Epithelial cell of prostate (primary cell): ENCODE data around the gene RHBDD1.
"Not testable (repeated sequence)": the region's sequence is repeated elsewhere in the genome, so short reads cannot be mapped to it uniquely, and the experiment has no call there.

Experiments used
- DNase-seq: peaks from one replicate; pipeline ENCODE4 v3.0.0-alpha.2; 2011; ENCODE audit warnings: low read depth, low spot score
- H3K27ac ChIP-seq: fragments of 450-650 bp; 2 replicates; pipeline ENCODE4 v1.5.1; 2017; ENCODE audit warnings: mild to moderate bottlenecking

RHBDD1 gene

GRCh38 chr2:226839161-226839560, 3.3 kb downstream of the RHBDD1 start:
- no peak for DNase-seq
- H3K27ac ChIP-seq, result no peak overlapping the region

- H3K27ac ChIP-seq, result no peak overlapping the region
- no peak for DNase-seq
Observed at GRCh38 chr2:226839951-226840350, 4.1 kb downstream of the RHBDD1 start.

DNA sequence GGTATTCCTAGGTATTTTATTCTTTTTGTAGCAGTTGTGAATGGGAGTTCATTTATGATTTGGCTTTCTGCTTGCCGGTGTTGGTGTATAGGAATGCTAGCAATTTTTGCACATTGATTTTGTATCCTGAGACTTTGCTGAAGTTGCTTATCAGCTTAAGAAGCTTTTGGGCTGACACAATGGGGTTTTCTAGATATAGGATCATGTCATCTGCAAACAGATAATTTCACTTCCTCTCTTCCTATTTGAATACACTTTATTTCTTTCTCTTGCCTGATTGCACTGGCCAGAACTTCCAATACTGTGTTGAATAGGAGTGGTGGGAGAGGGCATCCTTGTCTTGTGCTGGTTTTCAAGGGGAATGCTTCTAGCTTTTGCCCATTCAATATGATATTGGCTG, 7.1 kb downstream of the RHBDD1 start:
- DNase-seq, H3K27ac ChIP-seq: not testable (repeated sequence)

DNA sequence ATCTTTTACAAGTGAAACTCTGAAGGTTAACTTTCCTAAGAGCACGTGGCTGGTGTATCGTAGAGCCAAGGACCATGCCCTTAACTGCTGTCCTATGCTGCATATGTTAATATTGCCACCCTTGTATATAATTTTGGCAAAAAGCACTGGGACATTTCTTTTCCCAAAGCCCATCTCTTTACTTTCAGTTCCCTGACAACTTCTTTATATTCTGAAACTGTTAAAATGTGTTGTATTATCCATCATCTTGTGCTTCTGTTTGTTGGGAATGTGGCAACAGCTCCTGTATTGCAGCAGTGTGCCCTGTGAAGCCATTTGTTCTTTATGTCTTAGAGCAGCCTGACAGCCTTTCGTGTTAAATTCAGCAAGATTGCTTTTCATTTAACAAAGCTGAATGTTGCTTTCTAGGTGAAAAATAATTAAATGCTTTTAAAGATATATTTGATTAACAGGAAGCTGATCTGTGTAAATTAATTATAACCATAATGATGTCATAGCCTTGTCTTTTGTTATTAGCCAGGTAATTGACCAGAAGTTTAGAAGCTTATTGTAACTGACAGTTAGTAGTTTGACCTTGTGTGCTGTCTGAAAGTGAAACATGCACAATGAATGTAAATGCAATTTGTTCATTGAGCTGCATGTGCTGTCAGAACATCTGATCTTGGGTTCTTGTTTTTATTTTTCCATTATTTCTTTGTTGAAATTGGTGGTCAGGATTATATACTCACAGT, 9.7 kb downstream of the RHBDD1 start:
- no peak for DNase-seq
- H3K27ac ChIP-seq, result no peak overlapping the region

DNA sequence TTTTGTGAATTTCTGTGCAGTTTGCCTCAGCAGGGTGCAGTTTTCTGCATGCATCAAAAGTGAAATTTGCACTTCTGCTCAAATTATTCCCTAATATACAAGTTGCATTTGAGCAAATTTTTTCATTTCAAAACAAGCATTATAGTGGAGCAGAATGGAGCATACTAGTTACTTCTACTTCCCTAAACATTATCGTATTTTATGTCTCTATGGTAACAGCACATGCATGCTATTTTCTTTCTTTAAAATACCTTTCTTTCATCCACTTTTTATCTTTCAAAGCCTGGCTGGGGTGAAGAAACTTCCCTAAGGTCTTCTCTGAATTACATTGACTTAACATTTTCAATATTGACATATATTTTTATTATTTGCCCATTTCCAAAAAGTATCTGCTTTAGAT, 11.2 kb downstream of the RHBDD1 start:
- H3K27ac ChIP-seq, result no peak overlapping the region
- no peak for DNase-seq

GRCh38 chr2:226847511-226847910, 11.7 kb downstream of the RHBDD1 start:
- DNase-seq, result no peak

GRCh38 chr2:226849349-226849748, 13.5 kb downstream of the RHBDD1 start:
- no peak overlapping the region for H3K27ac ChIP-seq
- no peak for DNase-seq

More at GRCh38 chr2:226847511-226847910, 11.7 kb downstream of the RHBDD1 start:
- H3K27ac ChIP-seq, result no peak overlapping the region

DNA sequence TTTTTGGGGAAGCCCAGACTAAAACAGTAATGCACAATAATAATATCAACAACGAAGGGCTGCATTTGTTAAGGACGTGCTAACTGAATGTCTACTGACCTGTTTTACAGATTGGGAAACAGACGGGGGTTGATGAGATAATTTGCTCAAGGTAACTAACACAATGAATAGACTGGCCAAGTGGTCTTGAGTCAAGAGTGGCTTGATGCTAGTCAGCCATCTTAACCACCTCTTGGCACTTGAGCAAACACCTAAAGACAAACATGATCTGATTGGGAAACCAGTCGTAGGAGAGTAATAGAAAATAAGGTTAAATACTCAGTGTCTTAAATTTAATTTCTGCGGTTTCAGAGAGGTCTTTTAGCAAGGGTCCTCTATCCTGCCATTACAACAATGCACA, 14.2 kb downstream of the RHBDD1 start:
- no peak overlapping the region for H3K27ac ChIP-seq
- DNase-seq, result no peak

- DNase-seq, result no peak
- H3K27ac ChIP-seq, result no peak overlapping the region
Observed at GRCh38 chr2:226855787-226856186, 19.9 kb downstream of the RHBDD1 start.

DNA sequence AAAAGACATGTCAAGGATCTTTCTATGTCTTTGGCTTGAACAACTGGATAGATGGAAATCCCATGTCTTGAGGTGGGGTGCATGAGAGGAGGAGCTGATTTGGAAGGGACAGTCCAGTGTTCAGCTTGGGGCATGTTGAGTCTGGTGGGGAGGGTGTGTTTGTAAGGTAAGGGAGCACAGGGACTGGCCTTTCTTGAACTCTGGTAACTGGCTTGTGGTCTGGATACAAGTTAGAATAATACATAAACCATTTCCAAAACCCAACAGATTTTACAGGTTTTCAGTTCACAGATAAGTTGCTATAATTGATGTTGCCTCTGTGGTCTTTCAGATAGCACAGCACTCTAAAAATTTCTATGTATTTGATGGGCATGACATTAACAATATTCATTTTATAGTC, 24.2 kb downstream of the RHBDD1 start:
- H3K27ac ChIP-seq, result no peak overlapping the region
- DNase-seq, result no peak

- DNase-seq, result no peak
- H3K27ac ChIP-seq, result no peak overlapping the region
Observed at GRCh38 chr2:226862623-226863022, 26.8 kb downstream of the RHBDD1 start.

DNA sequence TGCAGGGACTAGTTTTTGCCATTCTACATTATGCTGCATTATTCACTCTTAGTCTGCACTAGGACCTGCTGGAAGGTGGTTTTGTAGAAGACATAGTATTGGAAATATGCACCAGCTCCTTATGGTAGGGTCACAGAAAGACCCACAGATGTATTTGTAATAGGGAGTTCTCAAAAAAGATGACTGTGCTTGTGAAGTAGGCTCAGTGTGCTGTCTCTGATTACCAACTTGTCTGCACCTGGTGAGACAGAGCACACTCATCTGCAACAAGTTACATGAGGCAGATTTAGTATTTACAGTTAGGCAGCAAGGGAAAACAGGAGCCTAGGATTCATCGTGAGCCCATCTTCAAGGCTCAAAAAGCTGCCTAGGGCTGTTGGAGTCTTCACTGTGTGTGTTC, 29.4 kb downstream of the RHBDD1 start:
- peak overlapping the region; percentile 1 for H3K27ac ChIP-seq
- peak; percentile 29 for DNase-seq

DNA sequence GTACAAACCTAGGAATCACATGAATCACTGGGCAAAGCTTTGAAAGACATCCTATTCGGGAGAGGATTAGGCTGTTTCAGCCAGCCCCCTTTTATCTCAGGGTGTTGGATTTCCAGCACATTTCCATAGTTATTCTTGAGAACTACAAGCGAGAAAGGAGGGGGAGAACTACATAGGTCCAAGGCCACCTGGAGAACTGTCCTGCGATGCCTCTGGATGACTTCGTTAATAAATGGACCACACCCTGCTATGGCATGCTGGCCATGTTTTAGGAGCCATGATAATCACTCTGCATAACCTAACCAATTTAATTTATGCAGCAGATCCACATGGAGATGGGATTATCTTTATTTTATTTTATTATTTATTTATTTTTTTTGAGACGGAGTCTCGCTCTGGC, 29.9 kb downstream of the RHBDD1 start:
- no peak for DNase-seq
- peak overlapping the region; percentile 1 for H3K27ac ChIP-seq

GRCh38 chr2:226868331-226869162, 32.7 kb downstream of the RHBDD1 start:
- no peak overlapping the region for H3K27ac ChIP-seq

DNA sequence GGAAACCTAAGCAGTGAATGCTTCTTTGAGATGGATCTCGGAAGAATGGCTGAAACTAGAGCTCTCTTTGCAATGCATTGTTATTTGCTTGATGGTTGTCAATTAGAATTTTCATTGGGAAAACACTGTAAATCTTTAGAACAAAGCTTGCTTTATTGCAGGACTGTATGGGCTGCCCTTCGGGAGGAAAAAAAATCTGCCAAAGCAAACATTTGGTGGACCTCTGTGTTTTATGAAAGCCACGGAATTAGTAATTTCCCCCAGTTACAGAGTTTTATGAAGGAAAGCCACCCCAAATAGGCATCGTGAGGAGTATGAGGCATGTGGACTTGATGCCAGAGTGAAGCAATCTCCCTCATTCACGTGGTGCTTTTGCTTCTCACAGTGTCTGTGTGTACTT, 33.5 kb downstream of the RHBDD1 start:
- no peak for DNase-seq
- H3K27ac ChIP-seq, result no peak overlapping the region

More at GRCh38 chr2:226868331-226869162, 32.7 kb downstream of the RHBDD1 start:
- no peak for DNase-seq

GRCh38 chr2:226873051-226873620, 37.3 kb downstream of the RHBDD1 start:
- H3K27ac ChIP-seq, result no peak overlapping the region
- no peak for DNase-seq

- H3K27ac ChIP-seq, result no peak overlapping the region
- no peak for DNase-seq
Observed at GRCh38 chr2:226873826-226874225, 38.0 kb downstream of the RHBDD1 start.

DNA sequence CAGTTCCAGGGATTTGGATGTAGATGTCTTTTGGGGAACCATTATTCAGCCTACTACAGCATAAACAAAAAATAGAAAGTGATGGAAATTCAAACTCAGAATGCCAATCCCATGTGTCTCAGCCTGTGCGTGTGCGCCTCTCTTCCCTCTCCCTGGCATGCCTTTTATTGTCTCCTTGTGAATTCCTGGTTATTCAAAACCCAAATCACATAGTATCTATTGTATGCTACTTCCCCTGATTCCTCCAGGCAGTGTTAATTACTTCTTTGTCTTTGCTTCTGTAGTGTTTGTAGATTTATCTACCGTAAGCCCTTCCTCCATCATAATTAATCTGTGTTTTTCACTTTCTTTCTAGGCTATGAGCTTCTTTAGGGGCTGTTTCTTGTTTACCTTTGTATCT, 38.9 kb downstream of the RHBDD1 start:
- DNase-seq, result no peak
- H3K27ac ChIP-seq, result no peak overlapping the region

DNA sequence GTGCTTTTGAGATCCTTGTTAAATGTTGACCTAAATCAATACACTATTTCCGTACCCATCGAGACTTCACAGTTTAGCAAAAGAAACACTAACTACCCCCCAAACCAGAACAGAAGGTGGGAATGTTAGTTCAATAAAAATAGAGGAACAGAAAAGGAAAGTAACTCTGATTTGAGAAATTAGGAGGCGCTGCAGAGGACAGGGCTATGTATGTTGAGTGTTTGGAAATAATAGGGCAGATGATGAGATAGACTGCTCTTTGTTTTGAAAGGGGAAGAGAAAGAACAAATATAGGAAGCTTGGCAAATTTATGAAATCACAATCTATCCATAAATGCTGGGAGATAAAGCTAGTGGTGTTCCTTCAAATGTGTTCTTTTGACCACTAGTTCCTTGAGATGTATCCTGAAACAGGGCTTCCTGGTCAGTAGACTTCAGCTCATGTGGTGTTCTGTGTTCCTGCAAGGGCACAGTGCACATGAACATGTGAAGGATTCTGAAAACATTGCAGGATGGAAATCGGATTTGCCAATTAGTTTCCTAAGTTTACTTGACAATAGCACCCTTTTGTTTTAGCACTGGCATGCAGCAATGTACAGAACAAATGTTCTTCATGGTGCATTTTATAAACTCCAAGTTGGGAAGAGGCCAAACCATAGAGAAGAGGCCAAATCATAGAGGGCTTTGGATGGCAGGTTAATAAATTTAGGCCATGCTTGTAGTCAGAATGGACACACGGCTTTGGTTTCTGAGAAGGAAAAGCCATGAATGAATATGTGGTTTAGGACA, 39.8 kb downstream of the RHBDD1 start:
- H3K27ac ChIP-seq, result no peak overlapping the region
- DNase-seq, result no peak

DNA sequence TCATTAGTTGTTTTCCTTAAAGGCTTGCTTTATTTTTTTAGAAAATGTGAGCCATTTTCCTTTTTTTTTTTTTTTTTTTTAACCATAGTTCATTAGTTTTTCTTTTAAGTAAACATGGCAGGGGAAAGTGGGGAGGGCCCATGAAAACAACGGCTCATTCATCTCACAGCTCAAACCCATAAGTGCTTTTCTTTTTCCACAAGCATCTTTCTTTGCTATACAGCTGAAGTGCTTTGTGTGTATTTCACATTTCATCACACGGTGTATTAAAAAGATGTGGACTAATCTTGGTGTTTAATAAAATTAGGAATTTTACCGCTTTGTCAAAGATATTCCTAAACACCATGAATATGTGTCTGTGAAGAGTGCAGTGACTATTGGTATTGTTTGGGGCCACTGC, 41.6 kb downstream of the RHBDD1 start:
- no peak overlapping the region for H3K27ac ChIP-seq
- no peak for DNase-seq
